GM18873 (cell line): ENCODE results near the gene IWS1.
"Not testable (repeated sequence)": the region's sequence is repeated elsewhere in the genome, so short reads cannot be mapped to it uniquely, and the experiment has no call there.

Experiments used
- ATAC-seq: cut with Tn5 transposase; IDR thresholded peaks from one replicate; pipeline ENCODE4 v1.9.1; 2021; ENCODE audit warnings: mild to moderate bottlenecking, moderate library complexity, moderate number of reproducible peaks; ENCODE audit not compliant: unreplicated experiment, low FRiP score

The IWS1 gene

GRCh38 chr2:127463155-127463991 is 62.9 kb downstream of the IWS1 start:
- no peak for ATAC-seq

GRCh38 chr2:127462461-127462860 is 63.8 kb downstream of the IWS1 start:
- ATAC-seq = no peak

GRCh38 chr2:127456960-127457359 is 69.3 kb downstream of the IWS1 start:
- ATAC-seq = no peak

- no peak for ATAC-seq
Observed at GRCh38 chr2:127455566-127456493, 70.5 kb downstream of the IWS1 start.

GRCh38 chr2:127454595-127455565 is 71.4 kb downstream of the IWS1 start:
- ATAC-seq = no peak

GRCh38 chr2:127453392-127454171 is 72.7 kb downstream of the IWS1 start:
- ATAC-seq = no peak

GRCh38 chr2:127453013-127453391 is 73.3 kb downstream of the IWS1 start:
- ATAC-seq = no peak

GRCh38 chr2:127452423-127452822 is 73.9 kb downstream of the IWS1 start:
- not testable (repeated sequence) for ATAC-seq

GRCh38 chr2:127451981-127452380 is 74.3 kb downstream of the IWS1 start:
- ATAC-seq = no peak

- ATAC-seq = no peak
Observed at GRCh38 chr2:127449898-127450297, 76.4 kb downstream of the IWS1 start.

- no peak for ATAC-seq
Observed at GRCh38 chr2:127449414-127449813, 76.9 kb downstream of the IWS1 start.

- ATAC-seq = no peak
Observed at GRCh38 chr2:127448526-127448925, 77.8 kb downstream of the IWS1 start.

- no peak for ATAC-seq
Observed at GRCh38 chr2:127439343-127439742, 86.9 kb downstream of the IWS1 start.

GRCh38 chr2:127437781-127438726 is 88.2 kb downstream of the IWS1 start:
- ATAC-seq = no peak

- no peak for ATAC-seq
Observed at GRCh38 chr2:127437056-127437455, 89.2 kb downstream of the IWS1 start.

GRCh38 chr2:127434515-127434914 is 91.8 kb downstream of the IWS1 start:
- ATAC-seq = no peak

- no peak for ATAC-seq
Observed at GRCh38 chr2:127431408-127432023, 94.8 kb downstream of the IWS1 start.
